GM12878 (cell line): ENCODE results near the gene EXOC4. TPM values are rescaled to one million over a fixed set of nuclear protein-coding genes. Genes with fewer than 3 reads are reported as not detected.

ENCODE experiments used
- ATAC-seq: fragments of 200-7000 bp; cut with Tn5 transposase; 3 replicates; pipeline ENCODE4 v1.9.1; 2020; ENCODE audit warnings: mild to moderate bottlenecking, moderate library complexity
- BruUV-seq: library from RNA; stranded (reverse); fragments of 400-500 nt; replicated peaks from 2 replicates; lab custom pipeline; 2021; lab: Mats Ljungman, UMichigan
- CTCF ChIA-PET: fragments of 300-600 bp; sonication (Branson Sonifier 250); formaldehyde crosslinking; extraction: SDS; loops from one replicate; lab custom pipeline; 2021; ENCODE audit warnings: inconsistent platforms; lab: Yijun Ruan, JAX
- POLR2A ChIA-PET: fragments of 350-600 bp; formaldehyde crosslinking; extraction: SDS; loops from one replicate; lab custom pipeline; 2021; ENCODE audit warnings: inconsistent platforms; lab: Charles Lee
- RAD21 ChIA-PET: fragments of 300-600 bp; sonication (Branson Sonifier 250); formaldehyde crosslinking; loops from one replicate; lab custom pipeline; 2023; ENCODE audit warnings: antibody characterized with exemption; ENCODE audit not compliant: unreplicated experiment; lab: Charles Lee
- SMC1A ChIA-PET: fragments of 300-600 bp; sonication (Branson Sonifier 250); formaldehyde crosslinking; loops from one replicate; lab custom pipeline; 2023; ENCODE audit not compliant: unreplicated experiment, uncharacterized antibody; lab: Charles Lee
- DNase-seq: peaks from one replicate; pipeline ENCODE4 v3.0.0-alpha.2; 2011; ENCODE audit warnings: low read depth, low spot score
- FAIRE-seq: peaks from 3 replicates; lab custom pipeline; 2011; peaks lifted over from hg19 to GRCh38; lab: Jason Lieb, UNC
- H2AFZ ChIP-seq: 2 replicates; pipeline ENCODE4 v1.6.0; 2011; ENCODE audit warnings: low read depth, low read length, control low read depth; ENCODE audit not compliant: control insufficient read depth
- H3K27ac ChIP-seq: 2 replicates; pipeline ENCODE4 v1.5.1; 2011; ENCODE audit warnings: control low read depth; ENCODE audit not compliant: control insufficient read depth, insufficient read depth
- H3K27me3 ChIP-seq, 2 experiments: replicated peaks in 1 of 2; 2 replicates each; pipeline versions ENCODE4 v1.6.0 to v1.6.1; 2011; ENCODE audit warnings: low read length in 1 of 2; ENCODE audit not compliant: control insufficient read depth in 2 of 2, insufficient read depth in 2 of 2
- H3K36me3 ChIP-seq, 2 experiments: 2 replicates each; pipeline ENCODE4 v1.5.1; 2011; ENCODE audit warnings: low read length in 1 of 2; ENCODE audit not compliant: control insufficient read depth in 2 of 2, insufficient read depth in 2 of 2
- H3K4me1 ChIP-seq: 2 replicates; pipeline ENCODE4 v1.6.1; 2011; ENCODE audit warnings: mild to moderate bottlenecking, low read length, moderate library complexity, mixed read lengths; ENCODE audit not compliant: control insufficient read depth, insufficient read depth
- H3K4me2 ChIP-seq: 2 replicates; pipeline ENCODE4 v1.6.0; 2011; ENCODE audit warnings: control low read depth; ENCODE audit not compliant: control insufficient read depth, insufficient read depth
- H3K4me3 ChIP-seq: fragments of 200-600 bp; sonication (generic); 2 replicates; pipeline ENCODE4 v1.5.1; 2016
- H3K79me2 ChIP-seq: 2 replicates; pipeline ENCODE4 v1.6.0; 2011; ENCODE audit warnings: low read length; ENCODE audit not compliant: control insufficient read depth, insufficient read depth
- H3K9ac ChIP-seq: 2 replicates; pipeline ENCODE4 v1.8.0; 2011; ENCODE audit warnings: low read length, control low read depth, mixed read lengths; ENCODE audit not compliant: control insufficient read depth, insufficient read depth
- H3K9me3 ChIP-seq: replicated peaks from 3 replicates; pipeline ENCODE4 v1.5.1; 2011; ENCODE audit warnings: mild to moderate bottlenecking, low read length; ENCODE audit not compliant: control insufficient read depth, insufficient read depth
- H4K20me1 ChIP-seq: 2 replicates; pipeline ENCODE4 v1.6.0; 2011; ENCODE audit not compliant: control insufficient read depth, insufficient read depth
- ATF7 ChIP-seq: fragments of 450-650 bp; IDR thresholded peaks from 2 replicates; pipeline ENCODE4 v1.6.1; 2016; ENCODE audit warnings: low read depth, mild to moderate bottlenecking
- BHLHE40 ChIP-seq, 2 experiments: fragments of 450-650 bp in 1 of 2; IDR thresholded peaks; 2 replicates each; pipeline ENCODE4 v1.6.1; 2011 to 2017; ENCODE audit warnings: low read depth in 2 of 2, borderline replicate concordance in 1 of 2, improper control_type of control experiment in 1 of 2, low read length in 1 of 2, mild to moderate bottlenecking in 1 of 2
- CBX3 ChIP-seq: fragments of 200-600 bp; sonication (generic); IDR thresholded peaks from 2 replicates; pipeline ENCODE4 v1.6.1; 2016; ENCODE audit warnings: low read depth, borderline replicate concordance
- ETV6 ChIP-seq, 2 experiments: fragments of 450-650 bp in 1 of 2; IDR thresholded peaks in 1 of 2; conservative IDR thresholded peaks in 1 of 2; 2 replicates each; pipeline ENCODE4 v1.6.1; 2014; ENCODE audit warnings: antibody characterized with exemption in 1 of 2, borderline replicate concordance in 1 of 2, low read depth in 1 of 2, mild to moderate bottlenecking in 1 of 2, moderate library complexity in 1 of 2
- KLF5 ChIP-seq: fragments of 450-650 bp; IDR thresholded peaks from 2 replicates; pipeline ENCODE4 v1.6.1; 2014; ENCODE audit warnings: mild to moderate bottlenecking; ENCODE audit not compliant: partially characterized antibody
- MTA3 ChIP-seq: IDR thresholded peaks from 2 replicates; pipeline ENCODE4 v1.6.1; 2012; ENCODE audit warnings: low read length, inconsistent platforms, borderline replicate concordance
- NFXL1 ChIP-seq: fragments of 450-650 bp; IDR thresholded peaks from 2 replicates; pipeline ENCODE4 v1.6.1; 2017; ENCODE audit warnings: antibody characterized with exemption, mild to moderate bottlenecking, borderline replicate concordance
- NFYA ChIP-seq: IDR thresholded peaks from 2 replicates; pipeline ENCODE4 v1.6.1; 2011; ENCODE audit warnings: low read depth, mild to moderate bottlenecking, low read length, improper control_type of control experiment, borderline replicate concordance
- NR2C2 ChIP-seq: IDR thresholded peaks from 2 replicates; pipeline ENCODE4 v1.6.1; 2011; ENCODE audit warnings: borderline replicate concordance, low read depth; ENCODE audit not compliant: control insufficient read depth, insufficient read length
- POLR2A ChIP-seq: IDR thresholded peaks from 2 replicates; pipeline ENCODE4 v1.6.1; 2011; ENCODE audit warnings: low read depth, mild to moderate bottlenecking, low read length
- RBBP5 ChIP-seq: fragments of 200-600 bp; sonication (generic); conservative IDR thresholded peaks from 2 replicates; pipeline ENCODE4 v1.6.1; 2016
- RCOR1 ChIP-seq: conservative IDR thresholded peaks from 2 replicates; pipeline ENCODE4 v1.6.1; 2012; ENCODE audit warnings: low read depth, low read length, improper control_type of control experiment
- SIX5 ChIP-seq: IDR thresholded peaks from 2 replicates; pipeline ENCODE4 v1.6.1; 2011; ENCODE audit warnings: mild to moderate bottlenecking, low read depth, low read length, moderate library complexity; ENCODE audit not compliant: severe bottlenecking
- SP1 ChIP-seq: IDR thresholded peaks from one replicate; pipeline ENCODE4 v1.6.1; 2011; ENCODE audit warnings: low read depth, low read length
- SRF ChIP-seq, 2 experiments: IDR thresholded peaks; 2 replicates each; pipeline ENCODE4 v1.6.1; 2011; ENCODE audit warnings: low read depth in 2 of 2, low read length in 2 of 2, mild to moderate bottlenecking in 1 of 2, moderate library complexity in 1 of 2
- STAT1 ChIP-seq: fragments of 450-650 bp; conservative IDR thresholded peaks from 2 replicates; pipeline ENCODE4 v1.6.1; 2014; ENCODE audit warnings: antibody characterized with exemption, mild to moderate bottlenecking
- ZZZ3 ChIP-seq: IDR thresholded peaks from 2 replicates; pipeline ENCODE4 v1.6.1; 2011; ENCODE audit warnings: low read depth; ENCODE audit not compliant: control insufficient read depth, insufficient read length
- in situ Hi-C: fragments of 300-500 bp; cut with MboI; formaldehyde crosslinking; loops from 9 replicates; pipeline ENCODE4 v1.14.3; 2018; ENCODE audit warnings: mixed read lengths
- intact Hi-C: fragments of 100-400 bp; cut with micrococcal nuclease; formaldehyde crosslinking; loops from one replicate; pipeline ENCODE4 v1.14.2; 2022; ENCODE audit not compliant: unreplicated experiment
- polyA plus RNA-seq, 11 experiments: library from polyadenylated mRNA; depleted of rRNA in 4 of 11; unstranded in 6 of 11; stranded (reverse) in 5 of 11; fragments of >200 nt; fragmentation: Nextera tagmentation in 4 of 11; fragmentation: Illumina TruSeq in 1 of 11; extraction: Ambion mirVana in 4 of 11; extraction: Trizol in 1 of 11; gene quantifications; 1 replicate in 1 of 11; 2 replicates in 10 of 11; pipeline versions ENCODE4 v1.2.1 to v1.2.3, GENCODE V29; 2011 to 2016; ENCODE audit warnings: inconsistent platforms in 2 of 11, missing spikeins in 2 of 11, low read depth in 1 of 11
- total RNA-seq, 4 experiments: library from RNA; depleted of rRNA in 3 of 4; stranded (reverse); fragments of >200 nt in 3 of 4; fragmentation: Illumina TruSeq in 1 of 4; extraction: Trizol in 1 of 4; gene quantifications; 2 replicates each; pipeline versions ENCODE4 v1.2.1 to v1.2.3, GENCODE V29; 2013 to 2021
- TF ChIP-seq, protein P1 (sequence below): fragments of 150-350 bp; IDR thresholded peaks from 2 replicates; pipeline ENCODE4 v1.6.1; 2016; ENCODE audit warnings: low read depth, low read length
- TF ChIP-seq, protein P2 (sequence below), 3 experiments: IDR thresholded peaks in 2 of 3; conservative IDR thresholded peaks in 1 of 3; 2 replicates each; pipeline ENCODE4 v1.5.1; 2011; ENCODE audit warnings: low read depth in 3 of 3, low read length in 3 of 3, mild to moderate bottlenecking in 3 of 3, control low read depth in 2 of 3, moderate library complexity in 2 of 3, inconsistent platforms in 1 of 3, mixed read lengths in 1 of 3; ENCODE audit not compliant: control insufficient read depth in 2 of 3, insufficient read depth in 1 of 3; ENCODE audit errors: extremely low read depth in 1 of 3

EXOC4 gene
- total and polyA plus RNA-seq, 10 of the 15 experiments (the other 5 are each of a cell fraction or from before 2014, with no cell fraction given), result 13.2 to 44.5 (median 29.6) TPM

DNA sequence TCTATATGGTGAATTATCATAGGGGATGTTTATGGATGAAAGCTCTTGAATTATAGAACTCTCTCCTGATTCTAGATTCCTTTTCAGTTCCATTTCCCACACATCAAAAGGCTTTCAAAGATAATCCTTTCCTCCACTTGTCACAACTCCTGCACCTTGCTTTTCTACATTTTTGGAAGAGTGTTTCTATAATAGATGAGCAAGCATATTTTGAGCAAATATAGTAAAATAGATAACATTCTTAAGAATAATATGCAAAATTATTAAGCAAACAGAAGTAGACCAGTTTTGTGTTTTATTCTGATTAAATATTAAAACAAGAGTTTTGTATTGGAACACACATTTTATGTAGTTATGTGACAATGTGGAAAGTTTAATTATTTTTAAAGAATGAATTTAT lies 340.7 kb downstream of the EXOC4 start:
- H3K36me3 ChIP-seq, result no peaks in the 10 kb centered on the region
- no peak overlapping the region for H3K4me2 ChIP-seq
- no peaks in the 10 kb centered on the region for H4K20me1 ChIP-seq
- no TSS peak for BruUV-seq
- DNase-seq, result no peak
- H3K9me3 ChIP-seq, result no peaks in the 10 kb centered on the region
- no peaks in the 10 kb centered on the region for H3K79me2 ChIP-seq
- no peak for FAIRE-seq
- in situ Hi-C loops, result no loop called here
- ChIA-PET RAD21 (no interaction called here), CTCF (no interaction called here), SMC1A (no interaction called here), POLR2A (no interaction called here)
- no peaks in the 10 kb centered on the region for H3K4me1 ChIP-seq
- intact Hi-C loops, result no loop called here
- ATAC-seq, result no peak
- H2AFZ ChIP-seq, result no peak overlapping the region
- H3K27me3 ChIP-seq, result no peaks in the 10 kb centered on the region
- H3K27ac ChIP-seq, result no peak overlapping the region
- H3K9ac ChIP-seq, result no peak overlapping the region
- H3K4me3 ChIP-seq, result no peak overlapping the region
- TF ChIP-seq RBBP5 (no peak), NFYA (no peak), SRF (IDR thresholded peaks at IDR 0.05; ENCODE audit: low read depth in 2 of 2, low read length in 2 of 2) (no peak), RCOR1 (no peak), ETV6 (conservative IDR thresholded peaks at IDR 0.05 in 1 of 2, IDR thresholded peaks at IDR 0.05 in 1 of 2; ENCODE audit: borderline replicate concordance in 1 of 2, low read depth in 1 of 2) (no peak), ATF7 (no peak), STAT1 (no peak), SP1 (no peak), ZZZ3 (no peak), CBX3 (no peak), SIX5 (no peak), KLF5 (no peak), NR2C2 (no peak), BHLHE40 (IDR thresholded peaks at IDR 0.05; ENCODE audit: borderline replicate concordance in 1 of 2, low read depth in 2 of 2, low read length in 1 of 2) (no peak), MTA3 (no peak), NFXL1 (no peak), POLR2A (no peak)
- TF ChIP-seq, protein P1, sequence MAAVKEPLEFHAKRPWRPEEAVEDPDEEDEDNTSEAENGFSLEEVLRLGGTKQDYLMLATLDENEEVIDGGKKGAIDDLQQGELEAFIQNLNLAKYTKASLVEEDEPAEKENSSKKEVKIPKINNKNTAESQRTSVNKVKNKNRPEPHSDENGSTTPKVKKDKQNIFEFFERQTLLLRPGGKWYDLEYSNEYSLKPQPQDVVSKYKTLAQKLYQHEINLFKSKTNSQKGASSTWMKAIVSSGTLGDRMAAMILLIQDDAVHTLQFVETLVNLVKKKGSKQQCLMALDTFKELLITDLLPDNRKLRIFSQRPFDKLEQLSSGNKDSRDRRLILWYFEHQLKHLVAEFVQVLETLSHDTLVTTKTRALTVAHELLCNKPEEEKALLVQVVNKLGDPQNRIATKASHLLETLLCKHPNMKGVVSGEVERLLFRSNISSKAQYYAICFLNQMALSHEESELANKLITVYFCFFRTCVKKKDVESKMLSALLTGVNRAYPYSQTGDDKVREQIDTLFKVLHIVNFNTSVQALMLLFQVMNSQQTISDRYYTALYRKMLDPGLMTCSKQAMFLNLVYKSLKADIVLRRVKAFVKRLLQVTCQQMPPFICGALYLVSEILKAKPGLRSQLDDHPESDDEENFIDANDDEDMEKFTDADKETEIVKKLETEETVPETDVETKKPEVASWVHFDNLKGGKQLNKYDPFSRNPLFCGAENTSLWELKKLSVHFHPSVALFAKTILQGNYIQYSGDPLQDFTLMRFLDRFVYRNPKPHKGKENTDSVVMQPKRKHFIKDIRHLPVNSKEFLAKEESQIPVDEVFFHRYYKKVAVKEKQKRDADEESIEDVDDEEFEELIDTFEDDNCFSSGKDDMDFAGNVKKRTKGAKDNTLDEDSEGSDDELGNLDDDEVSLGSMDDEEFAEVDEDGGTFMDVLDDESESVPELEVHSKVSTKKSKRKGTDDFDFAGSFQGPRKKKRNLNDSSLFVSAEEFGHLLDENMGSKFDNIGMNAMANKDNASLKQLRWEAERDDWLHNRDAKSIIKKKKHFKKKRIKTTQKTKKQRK, result no peak
- TF ChIP-seq, protein P2, sequence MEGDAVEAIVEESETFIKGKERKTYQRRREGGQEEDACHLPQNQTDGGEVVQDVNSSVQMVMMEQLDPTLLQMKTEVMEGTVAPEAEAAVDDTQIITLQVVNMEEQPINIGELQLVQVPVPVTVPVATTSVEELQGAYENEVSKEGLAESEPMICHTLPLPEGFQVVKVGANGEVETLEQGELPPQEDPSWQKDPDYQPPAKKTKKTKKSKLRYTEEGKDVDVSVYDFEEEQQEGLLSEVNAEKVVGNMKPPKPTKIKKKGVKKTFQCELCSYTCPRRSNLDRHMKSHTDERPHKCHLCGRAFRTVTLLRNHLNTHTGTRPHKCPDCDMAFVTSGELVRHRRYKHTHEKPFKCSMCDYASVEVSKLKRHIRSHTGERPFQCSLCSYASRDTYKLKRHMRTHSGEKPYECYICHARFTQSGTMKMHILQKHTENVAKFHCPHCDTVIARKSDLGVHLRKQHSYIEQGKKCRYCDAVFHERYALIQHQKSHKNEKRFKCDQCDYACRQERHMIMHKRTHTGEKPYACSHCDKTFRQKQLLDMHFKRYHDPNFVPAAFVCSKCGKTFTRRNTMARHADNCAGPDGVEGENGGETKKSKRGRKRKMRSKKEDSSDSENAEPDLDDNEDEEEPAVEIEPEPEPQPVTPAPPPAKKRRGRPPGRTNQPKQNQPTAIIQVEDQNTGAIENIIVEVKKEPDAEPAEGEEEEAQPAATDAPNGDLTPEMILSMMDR (IDR thresholded peaks at IDR 0.05 in 2 of 3, conservative IDR thresholded peaks at IDR 0.05 in 1 of 3; ENCODE audit: control insufficient read depth in 2 of 3, extremely low read depth in 1 of 3, insufficient read depth in 1 of 3, low read depth in 3 of 3, low read length in 3 of 3), result no peak
